Keratinocyte (primary cell): ENCODE results near the gene SALL2. TPM values are rescaled to one million over a fixed set of nuclear protein-coding genes. Genes with fewer than 3 reads are reported as not detected.

ENCODE experiments used
- DNase-seq: peaks from one replicate; pipeline ENCODE4 v3.0.0-alpha.2; 2011; ENCODE audit warnings: low read depth, missing footprints, low spot score
- FAIRE-seq: peaks from 2 replicates; lab custom pipeline; 2011; peaks lifted over from hg19 to GRCh38; lab: Jason Lieb, UNC
- H2AFZ ChIP-seq: 2 replicates; pipeline ENCODE4 v1.6.0; 2012; ENCODE audit warnings: low read length, control low read depth, inconsistent platforms; ENCODE audit not compliant: control insufficient read depth
- H3K27ac ChIP-seq: 2 replicates; pipeline ENCODE4 v1.5.1; 2011; ENCODE audit warnings: low read length; ENCODE audit not compliant: control insufficient read depth, insufficient read depth
- H3K27me3 ChIP-seq: 3 replicates; pipeline ENCODE4 v1.6.0; 2011; ENCODE audit warnings: low read length; ENCODE audit not compliant: control insufficient read depth, insufficient read depth; ENCODE audit errors: extremely low read depth
- H3K36me3 ChIP-seq, 2 experiments: 2 replicates in 1 of 2; 3 replicates in 1 of 2; pipeline ENCODE4 v1.5.1; 2011; ENCODE audit warnings: low read length in 2 of 2, mild to moderate bottlenecking in 1 of 2; ENCODE audit not compliant: control insufficient read depth in 2 of 2, insufficient read depth in 2 of 2; ENCODE audit errors: extremely low read depth in 1 of 2
- H3K4me1 ChIP-seq: 3 replicates; pipeline ENCODE4 v1.5.1; 2011; ENCODE audit warnings: low read length; ENCODE audit not compliant: control insufficient read depth, insufficient read depth; ENCODE audit errors: extremely low read depth
- H3K4me2 ChIP-seq: 3 replicates; pipeline ENCODE4 v1.6.0; 2011; ENCODE audit warnings: low read depth, low read length; ENCODE audit not compliant: control insufficient read depth, insufficient read depth; ENCODE audit errors: extremely low read depth
- H3K4me3 ChIP-seq, 3 experiments: fragments of 200-600 bp in 1 of 3; sonication (generic) in 1 of 3; 2 replicates in 2 of 3; 3 replicates in 1 of 3; pipeline ENCODE4 v1.5.1; 2011 to 2016; ENCODE audit warnings: low read length in 3 of 3, mild to moderate bottlenecking in 3 of 3, control low read depth in 2 of 3, inconsistent platforms in 1 of 3, low read depth in 1 of 3, mixed read lengths in 1 of 3, mixed run types in 1 of 3, moderate library complexity in 1 of 3; ENCODE audit not compliant: control insufficient read depth in 2 of 3, insufficient read depth in 2 of 3; ENCODE audit errors: extremely low read depth in 1 of 3
- H3K79me2 ChIP-seq: 2 replicates; pipeline ENCODE4 v1.6.0; 2012; ENCODE audit warnings: low read length; ENCODE audit not compliant: control insufficient read depth, insufficient read depth
- H3K9ac ChIP-seq: 3 replicates; pipeline ENCODE4 v1.6.0; 2011; ENCODE audit warnings: low read length; ENCODE audit not compliant: control insufficient read depth, insufficient read depth; ENCODE audit errors: extremely low read depth
- H3K9me1 ChIP-seq: 3 replicates; pipeline ENCODE4 v1.6.0; 2011; ENCODE audit warnings: low read length; ENCODE audit not compliant: control insufficient read depth, insufficient read depth; ENCODE audit errors: extremely low read depth
- H3K9me3 ChIP-seq: 2 replicates; pipeline ENCODE4 v1.5.1; 2012; ENCODE audit warnings: low read depth, low read length; ENCODE audit not compliant: control insufficient read depth
- H4K20me1 ChIP-seq: 3 replicates; pipeline ENCODE4 v1.6.0; 2011; ENCODE audit warnings: low read length; ENCODE audit not compliant: control insufficient read depth, insufficient read depth; ENCODE audit errors: extremely low read depth
- EZH2 ChIP-seq: IDR thresholded peaks from one replicate; pipeline ENCODE4 v1.6.1; 2012; ENCODE audit warnings: inconsistent platforms, mild to moderate bottlenecking, low read length, moderate library complexity
- dilution Hi-C: fragments of 300-500 bp; cut with MboI; formaldehyde crosslinking; loops from one replicate; pipeline ENCODE4 v1.7.0; 2020; ENCODE audit warnings: low sequenced_read_pairs; ENCODE audit not compliant: extremely low pct_ligation_motif_present
- polyA plus RNA-seq, 5 experiments: library from polyadenylated mRNA; depleted of rRNA in 3 of 5; stranded (reverse) in 3 of 5; stranded (forward) in 1 of 5; unstranded in 1 of 5; fragments of >200 nt; gene quantifications; 1 replicate in 1 of 5; 2 replicates in 3 of 5; 3 replicates in 1 of 5; pipeline versions ENCODE4 v1.2.1 to v1.2.3, GENCODE V29; 2011 to 2012; ENCODE audit warnings: missing spikeins in 2 of 5, low read depth in 1 of 5, low replicate concordance in 1 of 5
- TF ChIP-seq, protein P1 (sequence below), 3 experiments: IDR thresholded peaks in 1 of 3; conservative IDR thresholded peaks in 1 of 3; optimal IDR thresholded peaks in 1 of 3; 2 replicates in 2 of 3; 3 replicates in 1 of 3; pipeline versions ENCODE3 to v1.5.1; 2011; ENCODE audit warnings: low read length in 3 of 3, mild to moderate bottlenecking in 3 of 3, moderate library complexity in 2 of 3, control low read depth in 1 of 3, inconsistent platforms in 1 of 3; ENCODE audit not compliant: insufficient read depth in 2 of 3; ENCODE audit errors: extremely low read depth in 1 of 3

The SALL2 gene
- polyA plus RNA-seq, 1 donor (not counting 4 experiments of a cell fraction or from before 2014, with no cell fraction given), result 0.64 TPM

- Histone ChIP-seq H3K36me3 (no peaks in the 10 kb centered on the region), H3K79me2 (peaks cover 18% of the 10 kb centered on the region), H2AFZ (no peak overlapping the region), H3K9me1 (no peaks in the 10 kb centered on the region), H3K4me1 (peaks cover 8% of the 10 kb centered on the region), H3K9ac (no peak overlapping the region), H3K27ac (no peak overlapping the region), H3K27me3 (no peaks in the 10 kb centered on the region), H3K4me3 (no peak overlapping the region), H4K20me1 (no peaks in the 10 kb centered on the region), H3K4me2 (no peak overlapping the region), H3K9me3 (no peaks in the 10 kb centered on the region)
- no peak for DNase-seq
- no peak for FAIRE-seq
- TF ChIP-seq, protein P1, sequence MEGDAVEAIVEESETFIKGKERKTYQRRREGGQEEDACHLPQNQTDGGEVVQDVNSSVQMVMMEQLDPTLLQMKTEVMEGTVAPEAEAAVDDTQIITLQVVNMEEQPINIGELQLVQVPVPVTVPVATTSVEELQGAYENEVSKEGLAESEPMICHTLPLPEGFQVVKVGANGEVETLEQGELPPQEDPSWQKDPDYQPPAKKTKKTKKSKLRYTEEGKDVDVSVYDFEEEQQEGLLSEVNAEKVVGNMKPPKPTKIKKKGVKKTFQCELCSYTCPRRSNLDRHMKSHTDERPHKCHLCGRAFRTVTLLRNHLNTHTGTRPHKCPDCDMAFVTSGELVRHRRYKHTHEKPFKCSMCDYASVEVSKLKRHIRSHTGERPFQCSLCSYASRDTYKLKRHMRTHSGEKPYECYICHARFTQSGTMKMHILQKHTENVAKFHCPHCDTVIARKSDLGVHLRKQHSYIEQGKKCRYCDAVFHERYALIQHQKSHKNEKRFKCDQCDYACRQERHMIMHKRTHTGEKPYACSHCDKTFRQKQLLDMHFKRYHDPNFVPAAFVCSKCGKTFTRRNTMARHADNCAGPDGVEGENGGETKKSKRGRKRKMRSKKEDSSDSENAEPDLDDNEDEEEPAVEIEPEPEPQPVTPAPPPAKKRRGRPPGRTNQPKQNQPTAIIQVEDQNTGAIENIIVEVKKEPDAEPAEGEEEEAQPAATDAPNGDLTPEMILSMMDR (optimal IDR thresholded peaks at IDR 0.05 in 1 of 3, IDR thresholded peaks at IDR 0.05 in 1 of 3, conservative IDR thresholded peaks at IDR 0.05 in 1 of 3; ENCODE audit: extremely low read depth in 1 of 3, insufficient read depth in 2 of 3, low read length in 3 of 3), result no peak
- TF ChIP-seq EZH2, result no peak
- dilution Hi-C loops, result loop anchor here (5.0 kb wide), 1 partner anchor 43 kb away; no protein-coding TSS in a partner anchor
Observed at GRCh38 chr14:21514341-21514740, 11.8 kb downstream of the SALL2 start.

GRCh38 chr14:21510735-21511657 is 15.2 kb downstream of the SALL2 start, which contains the start of gene METTL3:
METTL3 (minus strand) TSS chr14:21511340; CDS start chr14:21511223, 117 bp downstream.
- H4K20me1 ChIP-seq, result no peaks in the 10 kb centered on the region
- H3K4me1 ChIP-seq, result peaks cover 11% of the 10 kb centered on the region
- H3K9ac ChIP-seq, result peak within 1 kb of the TSS; percentile 91
- no peaks in the 10 kb centered on the region for H3K27me3 ChIP-seq
- DNase-seq (peak; percentile 89), FAIRE-seq (peak; percentile 41)
- peak within 1 kb of the TSS; percentile 85 for H3K4me2 ChIP-seq
- peaks cover 4 to 8% of the 10 kb centered on the region in 2 experiments for H3K36me3 ChIP-seq
- H3K9me1 ChIP-seq, result no peaks in the 10 kb centered on the region
- dilution Hi-C loops, result loop anchor here (5.0 kb wide), 1 partner anchor 46 kb away; no protein-coding TSS in a partner anchor
- TF ChIP-seq, protein P1 (optimal IDR thresholded peaks at IDR 0.05 in 1 of 3, IDR thresholded peaks at IDR 0.05 in 1 of 3, conservative IDR thresholded peaks at IDR 0.05 in 1 of 3; ENCODE audit: extremely low read depth in 1 of 3, insufficient read depth in 2 of 3, low read length in 3 of 3), result no peak
- no peak for TF ChIP-seq EZH2
- H3K4me3 ChIP-seq, result peak within 1 kb of the TSS; percentile 94 to 97 (median 97)
- H3K79me2 ChIP-seq, result peaks cover 47% of the 10 kb centered on the region
- H2AFZ ChIP-seq, result peak within 1 kb of the TSS; percentile 90
- H3K27ac ChIP-seq, result peak within 1 kb of the TSS; percentile 85
- no peaks in the 10 kb centered on the region for H3K9me3 ChIP-seq
